Hypothalamus (tissue), 51 donors: ENCODE results near the gene GPHN.
"Not testable (repeated sequence)": the region's sequence is repeated elsewhere in the genome, so short reads cannot be mapped to it uniquely, and the experiment has no call there.

Source experiments
- DNase-seq, 51 donors: peaks; one replicate each; lab custom pipeline; 2025; lab: John Stamatoyannopoulos, UW

Gene GPHN

DNA sequence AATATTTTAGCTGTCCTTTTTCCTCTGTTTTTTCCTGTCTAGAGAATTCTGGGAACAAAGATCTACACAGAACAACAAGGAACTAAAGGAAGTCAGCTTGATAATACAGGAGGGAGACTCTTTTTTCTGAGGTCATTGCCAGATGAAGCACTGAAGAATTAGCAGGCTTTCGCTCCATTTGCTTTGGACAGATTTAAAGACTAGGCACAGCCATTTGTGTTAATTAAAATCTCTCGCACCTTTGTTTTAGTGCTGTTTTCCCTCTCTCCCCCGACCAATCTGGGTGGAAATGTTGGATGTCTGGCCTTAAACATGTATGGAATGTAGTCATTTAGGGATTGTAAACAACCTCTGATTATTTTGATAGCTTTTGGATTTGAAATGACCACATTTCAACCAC is 9.6 kb upstream of the GPHN start:
- DNase-seq = no peak

DNA sequence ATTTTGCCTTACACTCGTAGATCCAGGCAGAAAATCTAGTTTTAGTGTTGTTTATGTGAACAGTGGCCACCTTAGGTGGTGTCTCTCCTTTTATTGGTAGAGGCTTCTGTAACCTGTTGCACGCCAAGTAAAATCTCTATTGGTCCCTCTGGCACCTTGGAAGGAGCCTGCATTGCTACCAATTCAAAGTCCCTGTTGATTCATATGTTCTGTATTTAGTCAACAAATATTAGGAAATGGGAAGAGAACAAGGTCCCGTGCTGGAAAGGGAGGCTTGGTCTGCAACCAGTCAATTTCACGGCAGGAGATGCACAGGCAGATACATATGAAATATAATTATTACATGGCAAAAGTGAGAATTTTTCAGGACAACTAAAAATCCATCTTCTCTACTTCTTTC is 6.4 kb upstream of the GPHN start:
- no peak for DNase-seq

DNA sequence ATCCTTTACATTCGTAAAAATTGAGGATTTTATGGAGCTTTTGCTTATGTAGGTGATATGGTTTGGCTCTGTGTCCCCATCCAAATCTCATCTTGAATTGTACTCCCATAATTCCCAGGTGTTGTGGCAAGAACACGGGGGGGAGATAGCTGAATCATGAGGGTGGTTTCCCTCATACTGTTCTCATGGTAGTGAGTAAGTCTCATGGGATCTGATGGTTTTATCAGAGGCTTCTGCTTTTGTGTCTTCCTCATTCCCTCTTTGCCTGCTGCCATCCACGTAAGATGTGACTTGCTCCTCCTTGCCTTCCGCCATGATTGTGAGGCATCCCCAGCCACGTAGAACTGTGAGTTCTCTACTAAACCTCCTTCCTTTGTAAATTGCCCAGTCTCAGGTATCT is 5.1 kb upstream of the GPHN start:
- not testable (repeated sequence) for DNase-seq

DNA sequence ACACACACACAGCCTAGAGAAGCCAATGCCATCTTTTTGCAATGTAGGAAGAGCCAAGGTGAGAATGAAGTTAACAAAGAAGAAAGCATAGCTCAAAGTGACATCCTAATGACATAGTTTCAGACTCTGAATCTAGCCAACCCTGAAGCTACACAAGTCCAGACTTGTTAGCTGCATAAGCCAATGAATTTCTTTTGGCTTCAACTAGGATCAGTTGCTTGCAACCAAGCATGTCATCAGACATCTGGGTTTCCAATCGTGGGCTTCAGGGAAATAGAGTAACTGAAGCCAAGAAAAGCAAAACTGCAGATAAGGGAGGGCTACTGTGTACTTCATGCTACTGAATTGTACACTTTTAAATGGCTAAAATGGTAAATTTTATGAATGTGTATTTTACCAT is 4.4 kb upstream of the GPHN start:
- DNase-seq = no peak

DNA sequence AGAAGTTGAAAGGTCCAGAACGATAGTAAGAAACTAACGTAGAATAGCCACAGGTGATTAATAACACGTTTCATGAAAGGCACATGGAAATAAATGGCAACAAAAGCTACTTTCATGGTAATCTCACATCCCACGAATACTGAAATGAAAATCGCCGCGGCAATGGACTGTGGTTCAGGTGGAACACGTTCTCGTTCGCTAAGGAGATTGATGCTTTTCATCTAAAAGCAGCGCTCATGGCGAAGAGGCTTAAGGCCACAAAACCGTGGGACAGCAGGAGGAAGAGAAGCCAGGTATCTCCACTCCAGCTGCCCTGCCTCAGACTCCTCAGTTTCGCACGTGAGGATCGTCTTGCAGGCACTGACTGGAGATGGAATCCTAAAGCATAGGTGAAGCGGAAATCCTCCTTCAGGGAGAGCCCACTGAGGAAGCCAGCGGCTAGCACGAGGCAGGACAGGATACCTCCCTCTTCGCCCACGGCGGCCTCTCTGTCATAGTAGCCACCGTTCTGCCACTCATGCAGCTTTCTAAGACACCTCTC is 696 bp upstream of the GPHN start:
- peak in 2 of 51 donors; percentile 49 to 57 for DNase-seq

DNA sequence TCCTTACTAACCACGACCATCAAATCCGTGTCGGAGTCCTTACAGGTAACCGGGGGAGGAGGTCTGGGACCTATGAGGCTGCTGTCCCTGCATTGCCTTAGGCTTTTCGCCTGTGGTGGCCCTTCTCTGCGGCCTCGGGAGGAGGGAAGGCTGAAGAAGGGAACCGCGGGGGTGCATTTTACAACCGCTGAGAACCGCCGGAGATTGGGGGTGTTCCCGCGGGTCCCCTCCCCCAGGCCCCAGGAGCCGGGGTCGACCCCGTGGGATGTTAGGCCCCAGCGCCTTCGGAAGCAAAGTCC is 549 bp downstream of the GPHN start:
- DNase-seq = peak in 2 of 51 donors; percentile 36 to 45

DNA sequence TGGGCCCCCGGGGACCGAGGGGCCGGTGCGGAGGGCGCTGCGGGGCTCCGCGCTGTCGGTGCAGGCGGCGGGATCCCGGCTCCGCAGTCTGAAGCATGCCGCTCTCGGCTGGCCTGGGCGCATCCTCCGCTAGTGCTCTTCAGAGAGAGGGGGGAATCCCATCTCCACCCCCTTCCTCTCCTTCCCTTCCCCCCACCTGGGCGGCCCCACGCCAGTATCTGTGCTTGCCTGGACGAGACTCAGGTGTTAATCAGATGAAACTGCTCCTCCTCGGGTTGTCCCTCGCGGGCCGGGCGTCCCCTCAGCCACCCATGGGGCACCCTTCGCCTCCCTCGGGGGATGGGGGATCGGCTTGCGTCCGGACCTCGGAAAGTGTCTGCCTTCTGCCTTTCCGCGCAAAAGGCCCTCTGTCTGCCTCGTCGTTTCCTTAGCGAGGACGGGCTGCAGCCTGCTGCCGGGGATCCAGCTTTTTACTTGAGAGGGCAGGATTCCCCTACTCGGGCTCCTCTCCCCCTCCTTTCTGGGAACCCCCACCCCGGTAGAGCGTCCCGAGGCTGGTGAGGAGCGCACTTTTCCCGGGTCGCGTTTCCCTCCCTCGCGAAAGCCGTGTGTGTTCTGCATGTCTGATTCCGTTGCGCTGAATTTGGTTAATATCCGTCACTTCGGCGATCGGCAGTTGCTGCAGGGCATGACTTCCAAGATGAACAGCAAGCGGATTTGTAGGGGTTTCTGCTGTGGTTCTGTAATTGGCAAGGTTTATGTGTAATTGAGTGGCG is 1.1 kb downstream of the GPHN start:
- peak in 38 of 51 donors; percentile 3 to 73 (median 35) for DNase-seq

DNA sequence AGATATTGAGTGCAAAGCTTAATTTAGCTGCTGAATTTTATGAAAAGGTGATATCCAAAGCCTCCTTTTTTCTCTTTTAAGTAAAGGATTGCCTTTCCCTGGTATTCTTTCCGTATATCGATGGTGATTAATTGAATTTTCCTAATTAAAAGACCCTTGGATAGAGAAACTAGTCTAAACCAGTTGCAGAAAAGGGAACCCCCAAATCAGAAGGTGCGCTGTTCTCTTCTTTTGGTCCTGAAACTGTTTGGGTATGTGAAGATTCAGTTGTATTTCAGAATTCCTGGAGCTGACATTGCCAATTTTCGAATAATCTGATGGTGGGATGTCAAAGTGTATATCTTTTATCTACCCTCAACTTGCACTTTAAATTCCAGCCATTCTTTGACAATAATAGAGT is 1.9 kb downstream of the GPHN start:
- peak in 1 of 51 donors; percentile 22 for DNase-seq

DNA sequence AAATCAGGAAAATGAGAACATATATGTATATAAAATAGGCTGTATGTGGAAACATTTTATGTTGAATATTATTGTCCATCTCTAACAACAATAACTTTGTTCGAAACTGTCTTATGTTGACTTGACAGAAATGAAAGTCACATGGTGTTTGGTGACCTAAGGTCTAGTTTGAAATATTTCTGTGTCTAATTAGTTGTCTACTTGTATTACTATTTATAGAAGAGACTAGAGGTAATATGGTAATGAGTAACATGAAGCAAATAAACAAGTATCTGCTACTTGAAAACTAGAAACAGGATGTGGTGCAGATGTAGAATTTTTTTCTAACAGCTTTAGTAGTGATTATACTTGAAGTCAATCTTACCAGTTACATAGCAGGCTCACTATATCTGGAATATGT is 3.9 kb downstream of the GPHN start:
- no peak for DNase-seq

DNA sequence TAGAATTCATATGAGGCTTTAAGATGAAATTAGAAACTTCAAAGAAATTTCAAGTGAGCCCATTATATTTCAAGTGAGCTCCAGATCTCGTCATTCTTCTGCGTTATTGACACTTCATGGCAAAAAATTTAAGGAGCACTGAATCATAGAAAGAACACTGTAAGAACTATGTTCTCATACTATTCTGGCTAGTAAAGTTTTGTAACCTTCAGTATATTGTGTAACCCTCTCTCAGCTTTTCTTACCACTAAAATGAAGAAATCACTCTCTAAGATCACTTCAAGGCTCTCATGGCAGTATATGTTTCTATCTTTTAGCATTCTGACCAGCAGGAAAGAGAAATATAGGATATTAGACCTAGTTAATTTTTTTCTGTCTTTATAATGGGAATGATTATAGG is 6.3 kb downstream of the GPHN start:
- DNase-seq = no peak

DNA sequence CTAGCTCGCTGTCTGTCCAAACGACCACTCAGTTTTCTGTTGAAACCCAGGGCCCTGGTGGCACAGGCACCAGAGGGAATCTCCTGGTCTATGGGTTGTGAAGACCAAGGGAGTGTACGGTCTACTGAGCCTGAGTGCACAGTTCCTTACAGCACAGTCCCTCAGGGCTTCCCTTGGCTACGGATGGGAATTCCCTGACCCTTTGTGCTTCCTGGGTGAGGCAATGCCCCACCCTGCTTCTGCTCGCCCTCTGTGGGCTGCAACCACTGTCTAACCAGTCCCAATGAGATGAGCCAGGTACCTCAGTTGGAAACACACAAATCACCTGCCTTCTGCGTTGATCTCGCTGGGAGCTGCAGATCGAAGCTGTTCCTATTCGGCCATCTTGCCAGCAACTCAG is 22.6 kb downstream of the GPHN start:
- DNase-seq = no peak

DNA sequence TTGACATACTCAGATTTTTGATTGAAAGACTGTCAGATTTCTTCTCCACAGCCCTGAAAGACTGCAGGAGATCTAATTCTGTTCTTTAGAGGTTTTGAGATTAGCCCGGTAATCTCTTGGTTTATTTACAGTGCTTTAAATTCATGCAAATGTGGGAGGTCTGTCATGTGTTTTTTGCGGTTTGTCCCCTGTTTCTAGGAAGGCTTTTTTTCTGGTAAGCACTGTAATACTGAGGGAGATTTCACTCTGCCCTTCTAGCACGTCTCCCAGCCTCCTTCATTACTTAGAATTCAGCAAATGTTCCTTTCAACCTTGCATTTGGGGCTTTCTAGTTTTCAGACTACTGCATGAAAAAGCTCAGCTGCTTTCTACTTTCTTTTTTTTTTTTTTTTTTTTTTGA is 31.1 kb downstream of the GPHN start:
- no peak for DNase-seq

DNA sequence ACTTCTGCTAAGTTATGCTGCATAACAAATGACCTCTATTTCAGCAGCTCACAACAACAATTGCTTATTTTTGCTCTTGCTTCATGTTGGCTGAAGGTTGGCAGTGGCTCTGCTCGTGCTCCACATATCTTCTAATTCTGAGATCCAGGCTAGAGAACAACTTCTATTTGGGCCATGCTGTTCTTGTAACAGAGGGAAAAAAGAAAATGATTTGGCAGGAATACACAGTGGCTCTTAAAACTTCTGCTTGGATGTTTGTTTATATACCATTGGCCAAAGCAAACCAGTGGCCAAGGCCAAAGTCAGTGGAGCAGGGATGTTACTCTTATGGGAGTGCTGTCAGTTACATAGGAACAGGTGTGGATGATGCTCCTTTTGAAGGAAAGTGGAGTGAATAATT is 32.1 kb downstream of the GPHN start:
- peak in 4 of 51 donors; percentile 0 to 6 (median 4) for DNase-seq

DNA sequence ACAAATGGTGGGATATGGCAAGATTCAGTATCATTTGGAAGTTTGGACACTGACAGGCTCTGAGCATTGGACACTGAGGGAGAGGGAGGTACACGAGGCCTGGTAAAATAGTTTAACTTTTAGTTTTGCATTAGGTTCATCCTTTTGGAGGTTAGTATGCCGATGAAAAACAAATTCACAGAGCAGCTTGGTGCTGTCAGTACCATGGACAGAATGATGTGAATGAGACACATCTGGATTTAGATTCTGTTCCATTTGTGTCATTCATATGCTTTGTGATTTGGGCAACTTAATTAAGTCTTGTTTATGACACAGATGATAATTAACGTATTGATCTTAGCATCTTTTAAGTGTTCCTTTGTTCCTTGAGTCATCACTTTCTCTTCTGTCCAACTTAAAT is 33.7 kb downstream of the GPHN start:
- DNase-seq = no peak

DNA sequence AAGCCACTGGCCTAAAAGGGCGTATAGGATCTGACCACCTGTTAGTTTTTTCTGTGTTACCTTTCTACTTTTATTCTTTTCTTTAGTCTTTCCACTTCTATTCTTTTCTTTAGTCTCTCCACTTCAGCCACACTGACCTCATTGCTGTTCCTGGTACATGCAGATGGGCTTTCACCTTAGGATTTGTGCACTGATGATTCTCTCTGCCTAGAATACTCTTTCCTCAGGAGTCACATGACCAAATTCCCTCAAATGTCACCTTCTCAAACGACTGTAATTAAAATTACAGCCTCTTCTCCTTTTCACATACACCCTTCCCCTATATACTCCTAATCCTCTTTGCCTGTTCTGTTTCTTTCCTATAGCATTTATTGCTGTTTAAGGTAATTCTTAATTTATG is 36.0 kb downstream of the GPHN start:
- no peak for DNase-seq

DNA sequence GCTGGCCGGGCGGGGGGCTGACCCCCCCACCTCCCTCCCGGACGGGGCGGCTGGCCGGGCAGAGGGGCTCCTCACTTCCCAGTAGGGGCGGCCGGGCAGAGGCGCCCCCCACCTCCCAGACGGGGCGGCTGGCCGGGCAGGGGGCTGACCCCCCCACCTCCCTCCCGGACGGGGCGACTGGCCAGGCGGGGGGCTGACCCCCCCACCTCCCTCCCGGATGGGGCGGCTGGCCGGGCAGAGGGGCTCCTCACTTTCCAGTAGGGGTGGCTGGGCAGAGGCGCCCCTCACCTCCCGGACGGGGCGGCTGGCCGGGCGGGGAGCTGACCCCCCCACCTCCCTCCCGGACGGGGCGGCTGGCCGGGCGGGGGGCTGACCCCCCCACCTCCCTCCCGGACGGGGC is 37.2 kb downstream of the GPHN start:
- DNase-seq = not testable (repeated sequence)

DNA sequence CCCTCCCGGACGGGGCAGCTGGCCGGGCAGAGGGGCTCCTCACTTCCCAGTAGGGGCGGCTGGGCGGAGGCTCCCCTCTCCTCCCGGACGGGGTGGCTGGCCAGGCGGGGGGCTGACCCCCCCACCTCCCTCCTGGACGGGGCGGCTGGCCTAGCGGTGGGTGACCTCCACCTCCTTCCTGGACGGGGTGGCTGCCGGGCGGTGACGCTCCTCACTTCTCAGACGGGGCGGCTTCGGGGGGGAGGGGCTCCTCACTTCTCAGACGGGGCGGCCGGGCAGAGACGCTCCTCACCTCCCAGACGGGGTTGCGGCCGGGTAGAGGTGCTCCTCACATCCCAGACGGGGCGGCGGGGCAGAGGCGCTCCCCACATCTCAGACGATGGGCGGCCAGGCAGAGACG is 37.8 kb downstream of the GPHN start:
- DNase-seq = not testable (repeated sequence)

DNA sequence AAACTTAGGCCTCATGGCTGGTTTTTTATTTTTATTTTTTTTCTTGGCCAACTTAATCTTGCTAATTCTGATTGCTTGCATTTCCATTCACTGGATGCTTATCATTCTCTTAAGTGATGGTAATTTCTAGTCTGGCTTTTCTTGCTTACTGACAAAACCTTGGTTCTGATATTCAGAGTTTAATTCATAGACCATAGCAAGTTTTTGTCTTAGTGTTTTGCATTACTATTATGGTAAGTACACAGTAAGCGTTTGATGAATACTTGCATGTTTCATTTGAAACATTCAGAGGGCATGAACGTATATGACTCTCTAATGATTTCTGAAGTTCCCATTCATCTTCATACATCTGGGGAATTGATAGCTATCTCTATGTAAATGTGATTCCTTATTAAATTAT is 55.8 kb downstream of the GPHN start:
- DNase-seq = no peak

DNA sequence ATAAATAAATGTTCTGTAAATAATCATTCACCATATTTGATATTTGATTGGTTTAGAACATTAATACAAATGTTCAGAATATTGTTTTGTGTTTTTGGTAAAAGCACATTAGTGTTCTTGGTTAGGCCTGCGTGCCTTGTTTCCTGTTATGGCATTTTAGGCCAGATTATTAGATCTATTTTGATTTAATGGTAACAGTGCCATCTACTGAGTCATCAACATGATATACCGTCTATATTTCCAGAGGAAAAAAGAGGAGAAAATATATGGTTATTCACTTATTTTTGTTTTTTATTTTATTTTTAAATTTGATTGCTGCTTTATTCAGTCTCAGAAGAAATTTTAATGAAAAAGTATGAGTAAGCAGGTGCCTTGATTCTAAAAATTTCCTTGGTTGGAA is 60.3 kb downstream of the GPHN start:
- DNase-seq = no peak

DNA sequence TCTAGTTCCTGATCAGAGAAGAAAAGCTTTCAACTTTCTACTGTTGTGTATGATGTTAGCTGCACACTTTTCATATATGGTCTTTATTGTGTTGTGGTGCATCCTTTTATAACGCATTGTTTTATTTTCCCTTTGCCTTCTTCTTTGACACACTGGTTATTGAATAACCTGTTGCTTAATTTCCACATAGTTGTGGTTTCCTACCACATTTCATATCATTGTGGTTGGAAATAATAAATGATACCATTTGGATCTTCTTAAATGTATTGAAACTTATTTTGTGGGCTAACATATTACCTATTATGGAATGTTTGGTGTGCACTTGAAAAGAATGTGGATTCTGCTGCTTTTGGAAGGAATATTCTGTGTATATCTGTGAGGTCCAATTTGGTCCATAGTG is 64.9 kb downstream of the GPHN start:
- no peak for DNase-seq

DNA sequence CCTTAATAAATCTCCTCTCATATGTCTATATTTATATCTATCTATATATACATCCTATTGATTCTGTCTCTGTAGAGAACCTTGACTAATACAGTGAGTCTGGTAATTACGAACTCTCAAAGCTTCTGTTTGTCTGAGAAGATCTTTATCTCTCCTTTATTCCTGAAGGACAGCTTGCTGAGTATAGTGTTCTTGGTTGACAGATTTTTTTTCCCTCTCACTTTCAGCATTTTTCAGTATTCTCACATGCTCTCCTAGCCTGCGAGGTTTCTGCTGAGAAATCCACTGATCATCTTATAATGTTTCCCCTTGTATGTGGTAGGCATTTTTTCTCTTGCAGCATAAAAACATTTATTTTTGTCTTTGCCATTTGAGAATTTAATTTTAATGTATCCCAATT is 67.1 kb downstream of the GPHN start:
- no peak for DNase-seq

DNA sequence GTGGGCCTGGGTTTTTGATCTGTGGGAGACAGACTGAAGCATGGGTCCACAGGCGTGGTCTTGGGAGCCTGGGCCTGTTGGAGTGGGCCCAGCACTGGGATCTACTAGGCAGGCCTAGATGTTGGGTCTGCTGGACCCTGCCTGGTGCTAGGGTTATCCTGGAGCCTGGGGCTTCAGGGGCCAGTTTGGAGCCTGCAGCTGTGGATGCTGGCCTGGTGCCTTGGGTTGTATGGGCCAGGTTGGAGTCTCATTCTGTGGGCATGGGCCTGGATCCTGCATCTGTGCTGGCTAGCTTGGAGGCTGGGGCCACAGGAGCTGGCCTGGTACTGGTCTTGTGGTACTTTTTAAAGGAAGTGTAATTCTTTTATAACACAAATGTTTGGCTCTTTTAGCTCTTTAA is 68.0 kb downstream of the GPHN start:
- no peak for DNase-seq

DNA sequence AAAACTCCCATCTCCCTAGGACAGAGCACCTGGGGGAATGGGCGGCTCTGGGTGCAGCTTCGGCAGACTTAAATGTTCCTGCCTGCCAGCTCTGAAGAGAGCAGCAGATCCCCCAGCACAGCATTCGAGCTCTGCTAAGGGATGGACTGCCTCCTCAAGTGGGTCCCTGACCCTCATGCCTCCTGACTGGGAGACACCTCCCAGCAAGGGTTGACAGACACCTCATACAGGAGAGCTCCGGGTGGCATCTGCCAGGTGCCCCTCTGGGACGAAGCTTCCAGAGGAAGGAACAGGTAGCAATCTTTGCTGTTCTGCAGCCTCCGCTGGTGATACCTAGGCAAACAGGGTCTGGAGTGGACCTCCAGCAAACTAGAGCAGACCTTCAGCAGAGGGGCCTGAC is 79.8 kb downstream of the GPHN start:
- not testable (repeated sequence) for DNase-seq
